Measurements from ENCODE around the gene SRM.
"Not testable (repeated sequence)": the region's sequence is repeated elsewhere in the genome, so short reads cannot be mapped to it uniquely, and the experiment has no call there.

The SRM gene

DNA sequence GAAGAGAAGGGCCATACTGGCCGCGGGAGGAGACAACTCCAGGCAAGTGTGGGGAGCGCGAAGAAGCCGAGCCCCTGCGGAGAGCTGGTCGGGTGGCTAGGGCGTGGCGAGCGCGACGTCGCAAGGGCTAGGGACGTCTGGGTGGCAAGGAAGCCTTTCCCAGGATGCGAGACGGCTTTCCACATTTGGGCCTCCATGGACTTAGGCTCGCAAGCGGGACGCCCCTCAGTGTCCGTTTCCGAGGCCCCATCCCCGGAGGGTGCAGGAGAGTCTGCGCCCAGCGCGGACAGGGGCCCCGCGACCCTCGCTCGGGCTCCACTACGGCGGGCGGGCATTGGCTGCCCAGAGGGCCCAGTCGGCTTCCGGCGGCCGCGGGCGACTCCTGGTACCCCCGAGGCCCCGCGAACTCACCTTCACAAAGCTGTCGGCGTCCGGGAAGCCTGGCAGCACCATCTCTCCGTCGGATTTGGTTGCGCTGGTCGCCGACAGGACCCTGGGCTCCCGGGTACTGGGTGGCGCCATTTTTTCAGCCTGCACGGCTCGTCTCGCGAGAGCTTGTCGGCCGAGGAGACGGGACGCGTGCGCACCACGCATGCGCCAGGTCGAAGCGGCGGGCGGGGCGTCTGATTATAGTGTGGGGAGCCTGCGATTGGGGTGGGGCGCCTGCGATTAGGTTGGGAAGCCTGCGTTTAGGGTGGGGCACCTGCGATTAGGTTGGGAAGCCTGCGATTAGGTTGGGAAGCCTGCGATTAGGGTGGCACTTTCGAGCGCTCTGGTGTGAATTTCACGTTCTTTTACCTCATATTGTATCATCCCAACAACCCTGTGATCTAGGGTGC, 39.7 kb upstream of the SRM start, which contains the start of gene EXOSC10:
Gene EXOSC10 (minus strand): TSS at position 560 of the 839 bp plus-strand sequence. CDS start 38 bp downstream, at position 522.
- H3K4me3 ChIP-seq (replicated peaks; ENCODE audit: low read depth, low read length), result peak within 1 kb of the TSS; percentile 95
- DNase-seq (ENCODE audit: low read depth), result peak; percentile 88
- TF ChIP-seq, protein P1, sequence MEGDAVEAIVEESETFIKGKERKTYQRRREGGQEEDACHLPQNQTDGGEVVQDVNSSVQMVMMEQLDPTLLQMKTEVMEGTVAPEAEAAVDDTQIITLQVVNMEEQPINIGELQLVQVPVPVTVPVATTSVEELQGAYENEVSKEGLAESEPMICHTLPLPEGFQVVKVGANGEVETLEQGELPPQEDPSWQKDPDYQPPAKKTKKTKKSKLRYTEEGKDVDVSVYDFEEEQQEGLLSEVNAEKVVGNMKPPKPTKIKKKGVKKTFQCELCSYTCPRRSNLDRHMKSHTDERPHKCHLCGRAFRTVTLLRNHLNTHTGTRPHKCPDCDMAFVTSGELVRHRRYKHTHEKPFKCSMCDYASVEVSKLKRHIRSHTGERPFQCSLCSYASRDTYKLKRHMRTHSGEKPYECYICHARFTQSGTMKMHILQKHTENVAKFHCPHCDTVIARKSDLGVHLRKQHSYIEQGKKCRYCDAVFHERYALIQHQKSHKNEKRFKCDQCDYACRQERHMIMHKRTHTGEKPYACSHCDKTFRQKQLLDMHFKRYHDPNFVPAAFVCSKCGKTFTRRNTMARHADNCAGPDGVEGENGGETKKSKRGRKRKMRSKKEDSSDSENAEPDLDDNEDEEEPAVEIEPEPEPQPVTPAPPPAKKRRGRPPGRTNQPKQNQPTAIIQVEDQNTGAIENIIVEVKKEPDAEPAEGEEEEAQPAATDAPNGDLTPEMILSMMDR (IDR thresholded peaks at IDR 0.05; ENCODE audit: low read length, missing control alignments), result no peak

DNA sequence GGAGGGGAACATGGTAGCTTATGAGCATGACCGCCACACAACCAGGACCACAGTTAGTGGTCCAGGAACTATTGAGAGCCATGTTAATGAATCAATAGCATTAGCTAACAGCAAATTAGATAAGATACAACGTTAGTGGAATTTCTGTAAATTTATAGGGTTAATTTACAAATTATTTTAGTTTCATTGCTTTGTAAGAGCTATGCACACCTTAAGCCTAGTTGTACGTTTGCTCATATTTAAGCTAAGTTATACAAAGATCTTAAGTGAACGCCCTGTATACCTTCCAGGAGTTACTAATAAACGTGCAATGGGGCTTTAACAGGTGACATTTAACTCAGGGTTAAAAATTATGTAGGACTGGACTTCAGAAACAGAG, 39.1 kb upstream of the SRM start:
- no peak for DNase-seq (ENCODE audit: low read depth)
- peak overlapping the region; percentile 95 for H3K4me3 ChIP-seq (replicated peaks; ENCODE audit: low read depth, low read length)
- TF ChIP-seq, protein P1 (IDR thresholded peaks at IDR 0.05; ENCODE audit: low read length, missing control alignments), result no peak

GRCh38 chr1:11083784-11084183, 24.0 kb upstream of the SRM start:
- H3K4me3 ChIP-seq (replicated peaks; ENCODE audit: low read depth, low read length); DNase-seq (ENCODE audit: low read depth): not testable (repeated sequence)

DNA sequence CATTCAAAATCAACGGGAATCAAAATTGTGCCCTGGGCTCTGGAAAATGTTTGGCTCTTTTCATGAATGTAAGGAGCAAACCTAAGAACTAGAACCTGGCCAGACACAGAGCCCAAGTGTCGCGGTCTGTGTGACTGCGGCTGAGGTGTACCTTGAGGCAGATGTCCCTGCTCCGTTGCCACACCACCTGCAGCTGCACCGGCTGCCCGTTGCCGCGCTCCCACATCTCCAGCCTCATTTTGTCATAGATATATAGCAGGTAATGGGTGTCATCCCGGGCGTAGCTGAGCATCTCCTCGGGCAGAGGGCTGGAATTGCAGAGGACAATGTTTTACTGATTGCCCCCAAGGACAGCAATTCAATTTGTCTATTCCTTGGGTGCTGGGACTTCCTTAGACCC, 21.1 kb upstream of the SRM start:
- no peak for DNase-seq (ENCODE audit: low read depth)
- TF ChIP-seq, protein P1 (IDR thresholded peaks at IDR 0.05; ENCODE audit: low read length, missing control alignments), result no peak
- no peak overlapping the region for H3K4me3 ChIP-seq (replicated peaks; ENCODE audit: low read depth, low read length)

GRCh38 chr1:11078631-11079030, 18.8 kb upstream of the SRM start:
- DNase-seq (ENCODE audit: low read depth), result no peak
- TF ChIP-seq, protein P1 (IDR thresholded peaks at IDR 0.05; ENCODE audit: low read length, missing control alignments), result no peak
- no peak overlapping the region for H3K4me3 ChIP-seq (replicated peaks; ENCODE audit: low read depth, low read length)

DNA sequence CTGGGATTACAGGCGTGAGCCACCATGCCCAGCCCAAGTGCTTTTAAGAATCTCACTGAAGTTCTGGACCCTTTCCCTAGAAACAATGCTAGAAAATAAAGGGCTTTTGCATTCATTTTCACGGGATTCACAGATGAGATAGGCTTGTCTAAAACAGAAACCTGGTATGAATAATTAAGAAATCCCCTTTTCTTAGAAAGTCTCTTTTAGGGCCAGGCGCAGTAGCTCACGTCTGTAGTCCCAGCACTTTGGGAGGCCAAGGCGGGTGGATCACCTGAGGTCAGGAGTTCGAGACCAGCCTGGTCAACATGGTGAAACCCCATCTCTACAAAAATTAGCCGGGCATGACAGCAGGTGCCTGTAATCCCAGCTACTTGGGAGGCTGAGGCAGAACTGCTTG, 13.6 kb upstream of the SRM start:
- not testable (repeated sequence) for H3K4me3 ChIP-seq (replicated peaks; ENCODE audit: low read depth, low read length); DNase-seq (ENCODE audit: low read depth)

- no peak for DNase-seq (ENCODE audit: low read depth)
- TF ChIP-seq, protein P1 (IDR thresholded peaks at IDR 0.05; ENCODE audit: low read length, missing control alignments), result no peak
- no peak overlapping the region for H3K4me3 ChIP-seq (replicated peaks; ENCODE audit: low read depth, low read length)
Measured at GRCh38 chr1:11072216-11072917, 12.5 kb upstream of the SRM start.
